ENCODE data around the gene ZEB1.

ZEB1 gene

GRCh38 chr10:31313396-31313795, 5.6 kb upstream of the ZEB1 start:
- Mint-ChIP-seq H3K27ac (no peak overlapping the region), H3K4me3 (no peak overlapping the region), H3K9me3 (no peaks in the 10 kb centered on the region), H3K27me3 (no peaks in the 10 kb centered on the region), H3K4me1 (peaks cover 16% of the 10 kb centered on the region), H3K36me3 (no peaks in the 10 kb centered on the region)

DNA sequence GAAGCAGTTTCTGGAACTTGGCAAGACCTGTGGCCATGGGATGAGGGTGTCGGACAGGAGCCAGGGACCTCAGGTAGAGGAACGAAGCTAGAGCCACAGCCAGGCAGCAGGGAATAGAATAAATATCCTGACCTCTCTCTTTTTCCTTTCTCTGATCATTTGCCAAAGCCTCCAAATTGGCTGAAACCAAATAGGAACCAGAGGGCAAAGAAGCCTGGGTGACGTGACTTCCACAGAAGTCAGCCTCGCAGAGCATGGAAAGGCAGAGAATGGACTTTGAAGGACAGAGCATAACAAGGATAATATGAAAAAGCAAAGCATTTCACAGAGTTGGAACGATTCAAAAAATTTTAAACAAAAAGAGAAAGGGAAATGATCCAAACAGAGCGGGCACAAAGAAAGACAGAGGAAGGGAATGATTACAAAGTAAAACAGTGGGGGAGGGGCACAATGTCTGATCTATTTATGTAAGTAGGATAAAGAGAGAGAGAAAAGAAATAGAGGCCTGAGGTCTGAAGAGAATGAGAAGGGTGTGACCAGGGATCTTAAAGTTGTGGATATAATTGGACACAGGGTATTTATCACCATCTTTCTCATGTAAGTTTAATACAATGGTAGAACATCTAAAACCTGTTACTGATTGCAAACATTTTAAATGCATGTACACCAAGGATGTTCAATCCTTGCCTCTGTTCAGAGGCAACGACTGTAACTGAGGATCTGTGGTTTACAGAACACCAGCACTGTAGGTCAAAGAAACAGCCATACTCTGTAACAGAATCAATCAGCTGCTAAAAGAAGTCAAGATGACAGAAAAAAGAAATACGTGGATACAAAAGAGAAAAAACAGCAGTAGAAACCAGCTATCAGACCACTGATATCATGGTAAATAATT, 4.5 kb upstream of the ZEB1 start:
- H3K27ac Mint-ChIP-seq = peak overlapping the region; percentile 79
- no peaks in the 10 kb centered on the region for H3K9me3 Mint-ChIP-seq
- no peaks in the 10 kb centered on the region for H3K36me3 Mint-ChIP-seq
- H3K4me1 Mint-ChIP-seq = peaks cover 16% of the 10 kb centered on the region
- no peaks in the 10 kb centered on the region for H3K27me3 Mint-ChIP-seq
- H3K4me3 Mint-ChIP-seq = no peak overlapping the region

- no peak overlapping the region for H3K4me3 Mint-ChIP-seq
- H3K27ac Mint-ChIP-seq = no peak overlapping the region
- no peaks in the 10 kb centered on the region for H3K36me3 Mint-ChIP-seq
- no peaks in the 10 kb centered on the region for H3K9me3 Mint-ChIP-seq
- H3K27me3 Mint-ChIP-seq = no peaks in the 10 kb centered on the region
- H3K4me1 Mint-ChIP-seq = peaks cover 16% of the 10 kb centered on the region
These were observed 3.6 kb upstream of the ZEB1 start for GRCh38 chr10:31315453-31315852.

DNA sequence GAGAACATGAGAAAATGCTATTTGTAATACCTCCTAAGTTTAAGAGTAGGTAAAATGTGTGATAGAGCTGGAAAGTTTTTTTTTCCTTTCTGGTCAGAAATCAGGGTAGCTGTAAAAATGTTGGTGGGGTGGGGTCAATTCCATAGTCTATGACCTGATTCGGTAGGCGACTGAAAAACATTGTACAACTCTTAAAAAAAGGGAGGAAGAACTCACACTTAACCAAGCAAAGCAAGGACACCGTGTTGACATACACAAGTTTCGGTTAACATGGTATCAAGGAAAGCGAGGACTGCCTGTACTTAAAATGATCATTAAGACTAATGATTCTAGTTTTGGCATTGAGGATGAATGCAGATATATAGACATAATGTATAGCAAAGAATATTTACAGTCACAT, 1.8 kb upstream of the ZEB1 start:
- Mint-ChIP-seq H3K27me3 (no peaks in the 10 kb centered on the region), H3K9me3 (no peaks in the 10 kb centered on the region), H3K4me3 (peak overlapping the region; percentile 99), H3K4me1 (peaks cover 28% of the 10 kb centered on the region), H3K36me3 (no peaks in the 10 kb centered on the region), H3K27ac (peak overlapping the region; percentile 61)

- peaks cover 34% of the 10 kb centered on the region for H3K4me1 Mint-ChIP-seq
- no peaks in the 10 kb centered on the region for H3K9me3 Mint-ChIP-seq
- peak overlapping the region; percentile 100 for H3K27ac Mint-ChIP-seq
- no peaks in the 10 kb centered on the region for H3K27me3 Mint-ChIP-seq
- no peaks in the 10 kb centered on the region for H3K36me3 Mint-ChIP-seq
- peak overlapping the region; percentile 99 for H3K4me3 Mint-ChIP-seq
These were observed 1.2 kb upstream of the ZEB1 start for GRCh38 chr10:31317652-31318381.

DNA sequence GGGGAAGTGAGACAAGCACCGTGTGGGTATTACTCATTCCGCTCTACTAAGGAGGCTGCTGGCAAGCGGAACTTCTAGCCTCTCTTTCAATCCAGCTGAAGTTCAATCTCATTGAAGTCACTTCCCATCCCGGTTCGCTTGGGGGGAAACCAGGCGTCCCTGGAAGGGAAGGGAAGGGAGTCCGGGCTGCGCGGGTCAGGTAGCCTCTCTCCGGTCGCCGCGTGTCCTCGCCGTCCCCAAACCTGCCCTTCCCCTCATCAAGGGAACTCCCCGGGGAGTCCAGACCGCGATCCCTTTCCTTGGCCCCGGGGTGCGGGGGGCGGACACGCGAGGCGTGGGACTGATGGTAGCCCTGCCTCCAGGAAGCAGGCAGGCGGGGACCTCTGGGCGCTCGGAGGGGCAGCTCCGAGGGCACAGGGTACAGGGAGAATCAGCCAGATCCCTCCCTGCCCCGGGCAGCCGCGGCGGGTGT, 598 bp upstream of the ZEB1 start:
- Mint-ChIP-seq H3K4me3 (peak overlapping the region; percentile 99), H3K27me3 (no peaks in the 10 kb centered on the region), H3K9me3 (no peaks in the 10 kb centered on the region), H3K36me3 (no peaks in the 10 kb centered on the region), H3K4me1 (peaks cover 40% of the 10 kb centered on the region), H3K27ac (peak overlapping the region; percentile 100)

DNA sequence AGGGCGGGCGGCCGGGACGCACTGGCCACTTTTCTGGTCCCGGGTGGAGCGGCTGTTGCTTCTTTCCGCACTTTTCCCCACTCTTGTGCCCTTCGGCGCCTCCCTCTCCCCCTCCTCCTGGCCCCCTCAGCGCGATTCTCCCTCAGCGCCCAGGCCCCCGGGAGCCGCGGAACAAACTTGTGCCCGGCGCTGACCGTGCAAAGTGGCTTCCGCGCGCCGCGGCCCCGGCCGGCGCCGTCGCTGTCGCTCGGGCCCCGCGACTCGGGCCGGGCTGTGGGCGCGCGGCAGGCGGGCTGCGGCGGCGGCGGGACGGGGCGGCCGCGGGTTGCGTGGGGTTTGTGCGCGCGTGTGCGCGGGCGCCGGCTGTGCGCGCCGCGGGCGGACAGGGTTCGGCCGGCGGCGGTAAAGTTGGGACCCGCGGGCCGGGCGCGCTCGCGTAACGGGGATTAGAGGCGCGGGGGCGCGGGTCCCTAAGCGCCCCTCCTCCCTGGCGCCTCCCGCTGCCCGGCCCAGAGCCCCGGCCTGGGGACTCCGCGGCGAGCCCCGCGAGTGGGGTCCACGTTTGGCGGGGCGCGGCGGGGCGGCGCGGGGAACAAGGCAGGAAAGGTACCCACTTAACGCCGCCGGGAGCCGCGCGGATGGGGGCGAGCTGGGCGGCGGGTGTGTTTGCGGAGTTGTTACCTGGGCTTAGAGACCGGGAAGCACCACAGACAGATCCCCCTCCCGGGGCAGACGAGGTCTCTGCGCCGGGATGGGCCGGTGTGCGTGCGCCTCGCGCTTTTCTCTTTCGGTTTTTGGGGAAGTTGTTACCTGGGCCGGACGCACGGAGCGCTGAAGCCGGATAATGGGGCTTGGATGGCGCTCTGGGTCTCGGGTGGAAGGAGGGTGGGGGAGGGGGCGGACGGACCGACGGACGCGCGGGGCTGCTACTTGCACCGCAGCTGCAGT, 860 bp downstream of the ZEB1 start:
- Mint-ChIP-seq H3K4me1 (peaks cover 55% of the 10 kb centered on the region), H3K9me3 (no peaks in the 10 kb centered on the region), H3K36me3 (no peaks in the 10 kb centered on the region), H3K27me3 (no peaks in the 10 kb centered on the region), H3K4me3 (peak overlapping the region; percentile 99), H3K27ac (peak overlapping the region; percentile 94)

DNA sequence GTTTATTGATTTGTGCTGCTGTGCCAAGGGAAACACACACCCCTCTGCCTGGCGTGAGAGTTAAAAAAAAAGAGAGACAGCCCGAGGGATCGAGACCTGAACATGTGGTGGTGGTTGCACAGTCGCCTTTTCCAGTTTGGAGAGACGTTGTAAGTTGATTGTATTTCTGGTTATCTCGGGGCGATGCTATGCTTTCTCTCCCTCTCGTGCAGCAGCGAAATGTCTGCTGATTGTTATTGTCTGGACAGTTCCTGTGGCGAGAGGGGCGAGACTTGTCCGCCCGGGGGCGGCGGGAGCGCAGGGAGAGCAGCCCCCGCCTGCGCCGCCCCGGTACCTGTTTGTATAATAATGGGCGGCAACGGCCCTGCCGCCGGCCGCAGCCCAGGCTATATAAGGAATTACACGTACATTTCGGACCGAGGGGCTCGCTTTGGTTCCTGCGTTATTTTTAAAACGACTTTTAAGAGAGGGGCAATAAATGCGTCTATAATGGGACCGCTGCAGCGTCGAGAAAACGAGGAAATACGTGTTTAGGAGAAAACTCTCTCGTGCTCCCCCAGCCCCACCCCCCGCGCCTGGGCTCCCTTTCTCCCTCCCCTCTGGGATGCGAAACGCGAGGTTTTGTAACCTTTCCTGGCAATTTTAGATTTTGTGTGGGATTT, 1.7 kb downstream of the ZEB1 start:
- Mint-ChIP-seq H3K36me3 (no peaks in the 10 kb centered on the region), H3K27me3 (no peaks in the 10 kb centered on the region), H3K4me1 (peaks cover 62% of the 10 kb centered on the region), H3K27ac (peak overlapping the region; percentile 94), H3K4me3 (peak overlapping the region; percentile 95), H3K9me3 (no peaks in the 10 kb centered on the region)

GRCh38 chr10:31321396-31321941, 2.5 kb downstream of the ZEB1 start:
- H3K27ac Mint-ChIP-seq = peak overlapping the region; percentile 92
- no peaks in the 10 kb centered on the region for H3K9me3 Mint-ChIP-seq
- no peaks in the 10 kb centered on the region for H3K36me3 Mint-ChIP-seq
- peak overlapping the region; percentile 95 for H3K4me3 Mint-ChIP-seq
- H3K4me1 Mint-ChIP-seq = peaks cover 70% of the 10 kb centered on the region
- no peaks in the 10 kb centered on the region for H3K27me3 Mint-ChIP-seq

GRCh38 chr10:31322647-31323046, 3.6 kb downstream of the ZEB1 start:
- H3K4me1 Mint-ChIP-seq = peaks cover 71% of the 10 kb centered on the region
- H3K36me3 Mint-ChIP-seq = no peaks in the 10 kb centered on the region
- H3K27ac Mint-ChIP-seq = peak overlapping the region; percentile 71
- peak overlapping the region; percentile 95 for H3K4me3 Mint-ChIP-seq
- H3K27me3 Mint-ChIP-seq = no peaks in the 10 kb centered on the region
- H3K9me3 Mint-ChIP-seq = no peaks in the 10 kb centered on the region

DNA sequence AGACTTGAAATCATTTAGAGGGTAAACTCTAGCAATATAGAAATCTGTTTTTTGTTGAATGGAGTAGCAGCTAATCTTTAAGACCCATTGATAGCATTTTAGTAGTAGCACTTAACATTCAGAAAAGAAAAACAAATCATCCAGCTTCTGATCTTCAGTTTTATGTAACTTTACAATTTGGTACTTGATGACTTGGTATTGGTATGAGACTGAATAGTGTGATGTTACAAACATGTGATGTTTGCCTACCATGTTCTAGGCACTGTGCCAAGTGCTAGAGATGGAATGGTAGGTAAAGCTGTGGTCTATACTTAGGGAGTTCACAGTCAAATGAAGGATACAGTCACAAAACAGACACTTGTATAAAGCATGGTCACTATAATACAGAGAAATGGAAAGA, 21.3 kb downstream of the ZEB1 start:
- Mint-ChIP-seq H3K27ac (no peak overlapping the region), H3K36me3 (no peaks in the 10 kb centered on the region), H3K4me3 (no peak overlapping the region), H3K27me3 (no peaks in the 10 kb centered on the region), H3K4me1 (peaks cover 30% of the 10 kb centered on the region), H3K9me3 (no peaks in the 10 kb centered on the region)

GRCh38 chr10:31341552-31341951, 22.5 kb downstream of the ZEB1 start:
- Mint-ChIP-seq H3K36me3 (no peaks in the 10 kb centered on the region), H3K27ac (no peak overlapping the region), H3K4me1 (peaks cover 34% of the 10 kb centered on the region), H3K4me3 (no peak overlapping the region), H3K9me3 (no peaks in the 10 kb centered on the region), H3K27me3 (no peaks in the 10 kb centered on the region)

GRCh38 chr10:31343009-31343408, 24.0 kb downstream of the ZEB1 start:
- no peak overlapping the region for H3K4me3 Mint-ChIP-seq

GRCh38 chr10:31343551-31343950, 24.5 kb downstream of the ZEB1 start:
- no peaks in the 10 kb centered on the region for H3K27me3 Mint-ChIP-seq
- H3K36me3 Mint-ChIP-seq = no peaks in the 10 kb centered on the region
- H3K4me3 Mint-ChIP-seq = peak overlapping the region; percentile 43
- peak overlapping the region; percentile 87 for H3K27ac Mint-ChIP-seq
- H3K4me1 Mint-ChIP-seq = peaks cover 49% of the 10 kb centered on the region
- no peaks in the 10 kb centered on the region for H3K9me3 Mint-ChIP-seq

More at GRCh38 chr10:31343009-31343408, 24.0 kb downstream of the ZEB1 start:
- no peaks in the 10 kb centered on the region for H3K36me3 Mint-ChIP-seq
- H3K27ac Mint-ChIP-seq = no peak overlapping the region
- peaks cover 48% of the 10 kb centered on the region for H3K4me1 Mint-ChIP-seq
- no peaks in the 10 kb centered on the region for H3K27me3 Mint-ChIP-seq
- H3K9me3 Mint-ChIP-seq = no peaks in the 10 kb centered on the region
